Common myeloid progenitor, CD34-positive (primary cell): ENCODE measurements around the gene THBS4.
A peak's percentile ranks its signal among the peaks of the same experiment; 100 is the strongest.
"Not testable (repeated sequence)": the region's sequence is repeated elsewhere in the genome, so short reads cannot be mapped to it uniquely, and the experiment has no call there.

Source experiments
- CTCF ChIA-PET: fragments of 350-600 bp; sonication (Branson Sonifier 250); formaldehyde crosslinking; loops from one replicate; lab custom pipeline; 2021; ENCODE audit warnings: antibody characterized with exemption; lab: Charles Lee
- POLR2A ChIA-PET: fragments of 350-600 bp; sonication (Branson Sonifier 250); formaldehyde crosslinking; loops from one replicate; lab custom pipeline; 2021; ENCODE audit warnings: antibody characterized with exemption; lab: Charles Lee
- DNase-seq, 3 donors: peaks; one replicate each; pipeline versions ENCODE4 v3.0.0 to v3.0.0-alpha.2; 2013
- H3K27ac ChIP-seq, 2 experiments: 1 replicate in 1 of 2; 2 replicates in 1 of 2; pipeline ENCODE4 v1.7.0; 2013; ENCODE audit warnings: inconsistent platforms in 2 of 2, low read length in 2 of 2, mild to moderate bottlenecking in 2 of 2, low read depth in 1 of 2, moderate library complexity in 1 of 2; ENCODE audit not compliant: severe bottlenecking in 2 of 2, insufficient read depth in 1 of 2, poor library complexity in 1 of 2
- H3K27me3 ChIP-seq, 5 experiments: replicated peaks in 2 of 5; 1 replicate in 3 of 5; 2 replicates in 2 of 5; pipeline versions ENCODE4 v1.6.1 to v1.7.0; 2013; ENCODE audit warnings: low read length in 4 of 5, mild to moderate bottlenecking in 2 of 5, moderate library complexity in 2 of 5, inconsistent platforms in 1 of 5; ENCODE audit not compliant: insufficient read depth in 5 of 5, control insufficient read depth in 4 of 5
- H3K36me3 ChIP-seq, 4 experiments: 1 replicate in 2 of 4; 2 replicates in 2 of 4; pipeline versions ENCODE4 v1.6.1 to v1.7.0; 2013; ENCODE audit warnings: low read length in 3 of 4, control low read depth in 1 of 4, mild to moderate bottlenecking in 1 of 4; ENCODE audit not compliant: control insufficient read depth in 4 of 4, insufficient read depth in 4 of 4
- H3K4me1 ChIP-seq, 4 experiments: 1 replicate in 3 of 4; 2 replicates in 1 of 4; pipeline versions ENCODE4 v1.6.1 to v1.7.1; 2013; ENCODE audit warnings: low read length in 3 of 4, mild to moderate bottlenecking in 3 of 4, control low read depth in 1 of 4, inconsistent platforms in 1 of 4, moderate library complexity in 1 of 4; ENCODE audit not compliant: control insufficient read depth in 4 of 4, insufficient read depth in 4 of 4; ENCODE audit errors: control extremely low read depth in 1 of 4
- H3K4me3 ChIP-seq, 7 experiments: 1 replicate in 4 of 7; 2 replicates in 3 of 7; pipeline versions ENCODE4 v1.5.1 to v1.7.0; 2013; ENCODE audit warnings: mild to moderate bottlenecking in 7 of 7, low read length in 6 of 7, moderate library complexity in 6 of 7, inconsistent platforms in 2 of 7, low read depth in 2 of 7, control low read depth in 1 of 7; ENCODE audit not compliant: insufficient read depth in 4 of 7, control insufficient read depth in 1 of 7; ENCODE audit errors: extremely low read depth in 1 of 7
- H3K9me3 ChIP-seq, 5 experiments: 1 replicate in 4 of 5; 2 replicates in 1 of 5; pipeline versions ENCODE4 v1.6.1 to v1.7.1; 2013; ENCODE audit warnings: low read length in 4 of 5, mild to moderate bottlenecking in 2 of 5, inconsistent platforms in 1 of 5, low read depth in 1 of 5, moderate library complexity in 1 of 5; ENCODE audit not compliant: control insufficient read depth in 4 of 5, insufficient read depth in 2 of 5; ENCODE audit errors: control extremely low read depth in 1 of 5
- WGBS: methylation state at CpG from one replicate; pipeline ENCODE4 v1.1.5; 2013; ENCODE audit not compliant: insufficient coverage; 5-methylcytosine and 5-hydroxymethylcytosine counted together

Gene THBS4

DNA sequence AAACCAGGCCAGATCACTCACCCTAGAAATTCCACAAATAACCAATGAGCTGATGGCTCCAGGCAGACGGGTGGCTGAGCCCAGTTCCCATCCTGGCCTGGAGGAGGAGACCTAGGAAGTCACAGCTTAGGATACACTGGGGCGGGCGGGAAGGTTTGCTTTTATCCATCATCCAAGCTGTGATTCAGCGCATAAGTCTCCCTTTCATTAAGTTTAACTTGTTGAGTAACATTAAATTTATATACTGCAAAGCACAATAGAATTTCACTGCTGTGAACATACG is 55.7 kb downstream of the THBS4 start:
- H3K4me1 ChIP-seq, result peaks cover 0 to 10% (median 4%) of the 10 kb centered on the region in 4 experiments
- no peak overlapping the region for H3K4me3 ChIP-seq
- POLR2A ChIA-PET, result no interaction called here
- H3K36me3 ChIP-seq, result no peaks in the 10 kb centered on the region
- H3K27ac ChIP-seq, result no peak overlapping the region
- CTCF ChIA-PET, result interaction anchor here (0.5 to 9.0 kb wide), 8 partner anchors 7 to 578 kb away, joined by 3 to 110 read pairs (median 8); no protein-coding TSS in a partner anchor
- no peak for DNase-seq
- H3K27me3 ChIP-seq, result no peaks in the 10 kb centered on the region
- no peaks in the 10 kb centered on the region for H3K9me3 ChIP-seq
- no CpG with 5 or more reads among the region's 5 CpGs for WGBS

DNA sequence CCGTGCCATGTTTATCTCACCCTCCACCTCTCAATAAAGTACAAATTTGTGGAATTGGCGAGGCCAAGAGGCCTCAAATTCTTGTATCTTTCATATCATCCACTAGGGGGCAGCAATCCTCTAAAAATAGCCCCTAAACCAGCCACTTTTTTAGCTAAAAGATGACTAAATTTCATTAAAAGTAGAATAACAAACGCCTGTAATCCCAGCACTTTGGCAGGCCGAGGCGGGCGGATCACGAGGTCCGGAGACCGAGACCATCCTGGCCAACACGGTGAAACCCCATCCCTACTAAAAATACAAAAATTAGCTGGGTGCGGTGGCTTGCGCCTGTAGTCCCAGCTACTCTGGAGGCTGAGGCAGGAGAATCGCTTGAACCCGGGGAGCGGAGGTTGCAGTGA is 56.6 kb downstream of the THBS4 start:
- H3K9me3 ChIP-seq, H3K4me3 ChIP-seq, H3K27me3 ChIP-seq, H3K27ac ChIP-seq, H3K36me3 ChIP-seq, H3K4me1 ChIP-seq: not testable (repeated sequence)
- WGBS, result 19% methylated on average over 9 of the region's 15 CpGs
- peak; percentile 50 to 78 (median 73) for DNase-seq
- POLR2A ChIA-PET, result interaction anchor here (0.9 to 1.0 kb wide), 2 partner anchors 164 to 216 kb away, joined by 3 read pairs; partner anchors contain the start of gene SERINC5
- CTCF ChIA-PET, result interaction anchor here (0.7 to 9.0 kb wide), 25 partner anchors 8 to 580 kb away, joined by 3 to 110 read pairs (median 4); no protein-coding TSS in a partner anchor

DNA sequence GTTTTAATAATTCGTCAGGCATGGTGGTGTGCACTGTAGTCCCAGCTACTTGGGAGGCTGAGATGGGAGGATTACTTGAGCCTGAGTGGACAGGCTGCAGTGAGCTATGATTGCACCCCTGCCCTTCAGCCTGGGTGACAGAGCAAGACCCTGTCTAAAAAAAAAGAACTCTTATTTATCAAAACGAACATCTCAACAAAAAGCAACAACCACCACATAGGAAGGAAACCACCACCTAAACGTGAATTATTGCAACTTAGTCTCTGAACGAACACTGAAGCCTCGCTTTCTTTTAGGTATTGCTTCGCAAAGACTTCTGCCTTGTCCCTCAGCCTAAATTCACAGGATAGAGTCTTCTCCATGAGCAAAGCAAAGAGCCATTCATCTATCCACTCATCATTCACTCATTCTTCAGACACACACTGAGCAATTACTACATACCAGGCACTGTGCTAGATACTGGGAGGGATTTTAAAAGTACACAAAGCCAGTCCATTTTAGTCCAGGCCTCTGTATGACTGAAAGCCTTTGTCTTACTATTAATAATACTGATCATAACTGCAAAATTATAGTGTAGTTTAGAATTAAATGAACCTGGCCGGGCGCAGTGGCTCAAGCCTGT is 57.4 kb downstream of the THBS4 start:
- WGBS, result 77% methylated on average over 4 of the region's 8 CpGs
- Histone ChIP-seq H3K27ac (no peak overlapping the region), H3K4me3 (no peak overlapping the region), H3K9me3 (no peaks in the 10 kb centered on the region), H3K27me3 (no peaks in the 10 kb centered on the region), H3K36me3 (no peaks in the 10 kb centered on the region), H3K4me1 (peaks cover 0 to 10% (median 4%) of the 10 kb centered on the region in 4 experiments)
- CTCF ChIA-PET, result interaction anchor here (0.9 to 9.0 kb wide), 14 partner anchors 9 to 579 kb away, joined by 3 to 110 read pairs (median 4); no protein-coding TSS in a partner anchor
- peak in 2 of 3 donors; percentile 31 to 38 for DNase-seq
- POLR2A ChIA-PET, result no interaction called here

DNA sequence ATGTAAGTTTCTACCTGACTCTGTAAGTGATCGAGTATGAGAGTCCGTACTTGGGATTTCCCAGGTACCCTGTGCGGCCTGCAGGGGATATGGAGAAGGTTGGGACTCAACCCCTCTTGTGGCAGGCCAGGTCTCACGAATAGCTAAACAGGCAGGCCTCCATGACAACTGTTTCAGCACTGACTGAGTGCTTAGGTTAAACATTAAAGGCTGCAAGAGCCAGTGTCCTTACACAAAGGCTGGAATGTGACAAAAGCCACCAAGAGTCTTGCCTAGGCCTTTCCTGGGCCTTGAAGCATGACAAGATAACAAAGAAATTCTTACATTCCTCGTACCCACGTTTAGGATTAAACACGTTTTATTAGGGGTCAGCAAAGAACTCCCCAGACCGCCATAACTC is 58.6 kb downstream of the THBS4 start:
- whole genome bisulfite sequencing, result 85% methylated on average over 8 of the region's 8 CpGs
- Histone ChIP-seq H3K9me3 (no peaks in the 10 kb centered on the region), H3K27me3 (no peaks in the 10 kb centered on the region), H3K4me3 (no peak overlapping the region), H3K36me3 (no peaks in the 10 kb centered on the region), H3K27ac (no peak overlapping the region), H3K4me1 (peaks cover 0 to 10% (median 4%) of the 10 kb centered on the region in 4 experiments)
- ChIA-PET CTCF (interaction anchor here (0.6 to 9.0 kb wide), 5 partner anchors 10 to 536 kb away, joined by 3 to 110 read pairs (median 11); no protein-coding TSS in a partner anchor), POLR2A (no interaction called here)
- no peak for DNase-seq

DNA sequence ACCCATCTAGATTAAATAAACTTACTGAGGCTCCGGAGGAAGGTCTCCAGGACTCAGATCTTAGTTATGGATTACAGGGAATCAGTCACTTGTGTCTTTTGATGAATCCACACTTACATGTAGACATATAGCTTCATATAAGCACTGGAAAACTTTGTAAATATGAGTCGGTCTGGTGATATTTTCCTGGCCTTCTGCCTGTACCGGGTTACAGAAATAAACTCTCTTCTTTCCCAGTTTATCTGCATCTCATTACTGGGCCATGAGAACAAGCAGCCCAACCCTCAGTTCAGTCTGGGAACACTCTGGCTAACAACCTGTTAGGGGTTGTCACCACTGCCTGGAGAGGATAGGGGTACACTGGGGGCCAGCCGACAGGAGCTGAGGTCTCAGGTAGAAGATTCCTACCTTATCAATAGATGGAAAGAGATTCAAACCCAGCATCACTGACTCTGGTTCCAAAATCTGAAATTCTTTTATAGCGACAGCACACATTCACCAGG is 59.1 kb downstream of the THBS4 start:
- no peak overlapping the region for H3K4me3 ChIP-seq
- CTCF ChIA-PET, result interaction anchor here (1.0 to 9.0 kb wide), 4 partner anchors 10 to 214 kb away, joined by 3 to 110 read pairs (median 40); no protein-coding TSS in a partner anchor
- WGBS, result 89% methylated on average over 3 of the region's 5 CpGs
- H3K4me1 ChIP-seq, result peaks cover 0 to 10% (median 4%) of the 10 kb centered on the region in 4 experiments
- no peak overlapping the region for H3K27ac ChIP-seq
- DNase-seq, result no peak
- no peaks in the 10 kb centered on the region for H3K9me3 ChIP-seq
- POLR2A ChIA-PET, result no interaction called here
- no peaks in the 10 kb centered on the region for H3K36me3 ChIP-seq
- no peaks in the 10 kb centered on the region for H3K27me3 ChIP-seq

DNA sequence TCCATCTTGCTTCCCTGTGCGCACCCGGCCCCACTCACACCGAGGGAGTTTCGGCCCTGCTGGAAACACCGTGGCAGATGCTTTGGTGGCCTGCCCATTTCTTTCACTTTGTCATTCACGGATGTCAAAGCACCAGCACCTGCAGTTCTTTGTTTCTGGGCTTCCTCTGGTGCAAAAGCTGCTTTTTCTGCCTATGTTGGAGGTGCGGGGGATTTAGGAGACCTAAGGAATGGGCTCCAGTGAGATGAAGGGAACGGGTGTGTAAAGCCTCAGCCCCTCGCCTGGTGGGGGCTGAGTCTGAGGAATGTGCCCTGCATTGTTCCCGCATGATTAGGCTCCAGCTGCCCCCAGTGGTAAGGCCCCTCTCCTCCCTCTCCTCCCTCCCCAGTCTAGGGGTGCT is 62.3 kb downstream of the THBS4 start:
- H3K27me3 ChIP-seq, result no peaks in the 10 kb centered on the region
- no peak overlapping the region for H3K4me3 ChIP-seq
- H3K9me3 ChIP-seq, result no peaks in the 10 kb centered on the region
- ChIA-PET POLR2A (interaction anchor here (0.6 kb wide), 1 partner anchor 168 kb away, joined by 3 read pairs; no protein-coding TSS in a partner anchor), CTCF (interaction anchor here (1.0 to 3.3 kb wide), 3 partner anchors 14 to 212 kb away, joined by 3 to 14 read pairs (median 6); no protein-coding TSS in a partner anchor)
- no peaks in the 10 kb centered on the region for H3K36me3 ChIP-seq
- WGBS, result 100% methylated on average over 8 of the region's 10 CpGs
- peaks cover 0 to 4% (median 2%) of the 10 kb centered on the region in 4 experiments for H3K4me1 ChIP-seq
- DNase-seq, result no peak
- no peak overlapping the region for H3K27ac ChIP-seq

DNA sequence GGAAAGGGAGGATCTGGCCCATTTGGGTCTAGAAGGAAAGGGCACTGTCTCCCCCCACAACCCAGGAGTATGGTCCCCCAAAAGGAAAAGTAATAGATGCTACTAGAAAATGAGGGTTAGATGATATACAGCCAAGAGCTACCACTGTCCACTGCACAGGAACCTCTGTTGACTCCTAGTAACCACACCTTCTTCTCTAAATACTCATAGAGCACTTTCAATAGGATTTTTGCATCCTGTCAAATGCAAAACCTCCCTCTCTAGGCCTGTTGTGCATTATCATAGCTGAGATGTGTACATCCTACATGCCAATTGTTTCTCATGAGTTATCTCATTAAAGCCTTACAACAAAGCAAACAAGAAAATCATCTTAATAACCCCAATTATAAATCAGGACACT is 66.8 kb downstream of the THBS4 start:
- no peaks in the 10 kb centered on the region for H3K27me3 ChIP-seq
- DNase-seq, result no peak
- H3K4me3 ChIP-seq, result no peak overlapping the region
- ChIA-PET POLR2A (no interaction called here), CTCF (no interaction called here)
- no peaks in the 10 kb centered on the region for H3K36me3 ChIP-seq
- H3K9me3 ChIP-seq, result no peaks in the 10 kb centered on the region
- H3K27ac ChIP-seq, result no peak overlapping the region
- H3K4me1 ChIP-seq, result peaks cover 0 to 11% (median 0%) of the 10 kb centered on the region in 4 experiments
